Measurements from ENCODE around the gene TMEM181. TPM values are rescaled to one million over a fixed set of nuclear protein-coding genes. Genes with fewer than 3 reads are reported as not detected.

Gene TMEM181
- total RNA-seq, 1 experiment from 2014 or later = 18.7 TPM

- no peak overlapping the region for H3K4me3 ChIP-seq
- no peaks in the 10 kb centered on the region for H3K27me3 ChIP-seq (ENCODE audit: insufficient read depth, low read depth)
- ChIA-PET POLR2A (ENCODE audit: unreplicated experiment) (no interaction called here), CTCF (no interaction called here)
- no peak overlapping the region for H2AFZ ChIP-seq
- H3F3A ChIP-seq (ENCODE audit: insufficient read depth, low read depth) = peaks cover 7% of the 10 kb centered on the region; the same call in 1 of the 2 replicates
- TF ChIP-seq EZH2 (IDR thresholded peaks at IDR 0.05; ENCODE audit: low read depth) = no peak
- TF ChIP-seq CTCF (conservative IDR thresholded peaks at IDR 0.05) = no peak
- peaks cover 25% of the 10 kb centered on the region for H3K36me3 ChIP-seq (ENCODE audit: low read depth)
- intact Hi-C loops (cut with micrococcal nuclease; ENCODE audit: unreplicated experiment) = no loop called here
- no peaks in the 10 kb centered on the region for H3K9me2 ChIP-seq (ENCODE audit: insufficient read depth)
- no peaks in the 10 kb centered on the region for H3K9me3 ChIP-seq (ENCODE audit: insufficient read depth, low read depth)
- no peak overlapping the region for H3K4me2 ChIP-seq
- H3K79me2 ChIP-seq (ENCODE audit: low read depth) = no peaks in the 10 kb centered on the region
- H3K27ac ChIP-seq = no peak overlapping the region
- no TSS peak for BruUV-seq (replicated peaks)
- H4K20me1 ChIP-seq (ENCODE audit: insufficient read depth) = no peaks in the 10 kb centered on the region
- no peaks in the 10 kb centered on the region for H3K4me1 ChIP-seq (replicated peaks; ENCODE audit: insufficient read depth)
- no peak for DNase-seq
Observed at GRCh38 chr6:158586652-158587051, 26.8 kb downstream of the TMEM181 start.

- peaks cover 30% of the 10 kb centered on the region for H3K36me3 ChIP-seq (ENCODE audit: low read depth)
- POLR2A ChIA-PET (ENCODE audit: unreplicated experiment) = no interaction called here
- CTCF ChIA-PET = no interaction called here
Observed at GRCh38 chr6:158589366-158589765, 29.5 kb downstream of the TMEM181 start.

GRCh38 chr6:158591134-158591809, 31.4 kb downstream of the TMEM181 start:
- H3K27me3 ChIP-seq (ENCODE audit: insufficient read depth, low read depth) = no peaks in the 10 kb centered on the region
- no peaks in the 10 kb centered on the region for H3K79me2 ChIP-seq (ENCODE audit: low read depth)
- CTCF ChIA-PET = no interaction called here
- peaks cover 7% of the 10 kb centered on the region; the same call in 1 of the 2 replicates for H3F3A ChIP-seq (ENCODE audit: insufficient read depth, low read depth)
- H3K4me2 ChIP-seq = no peak overlapping the region
- DNase-seq = no peak
- H3K36me3 ChIP-seq (ENCODE audit: low read depth) = peaks cover 22% of the 10 kb centered on the region
- no TSS peak for BruUV-seq (replicated peaks)
- intact Hi-C loops (cut with micrococcal nuclease; ENCODE audit: unreplicated experiment) = no loop called here
- H2AFZ ChIP-seq = no peak overlapping the region
- H4K20me1 ChIP-seq (ENCODE audit: insufficient read depth) = no peaks in the 10 kb centered on the region
- H3K27ac ChIP-seq = no peak overlapping the region
- POLR2A ChIA-PET (ENCODE audit: unreplicated experiment) = no interaction called here
- H3K4me1 ChIP-seq (replicated peaks; ENCODE audit: insufficient read depth) = no peaks in the 10 kb centered on the region
- H3K9me3 ChIP-seq (ENCODE audit: insufficient read depth, low read depth) = no peaks in the 10 kb centered on the region
- no peaks in the 10 kb centered on the region for H3K9me2 ChIP-seq (ENCODE audit: insufficient read depth)
- H3K4me3 ChIP-seq = no peak overlapping the region
- no peak for TF ChIP-seq CTCF (conservative IDR thresholded peaks at IDR 0.05)
- no peak for TF ChIP-seq EZH2 (IDR thresholded peaks at IDR 0.05; ENCODE audit: low read depth)

More at GRCh38 chr6:158589366-158589765, 29.5 kb downstream of the TMEM181 start:
- no peaks in the 10 kb centered on the region for H4K20me1 ChIP-seq (ENCODE audit: insufficient read depth)
- H3F3A ChIP-seq (ENCODE audit: insufficient read depth, low read depth) = peaks cover 4% of the 10 kb centered on the region; the same call in 1 of the 2 replicates
- H3K79me2 ChIP-seq (ENCODE audit: low read depth) = no peaks in the 10 kb centered on the region
- no peak overlapping the region for H2AFZ ChIP-seq
- TF ChIP-seq EZH2 (IDR thresholded peaks at IDR 0.05; ENCODE audit: low read depth) (no peak), CTCF (conservative IDR thresholded peaks at IDR 0.05) (no peak)
- no peaks in the 10 kb centered on the region for H3K4me1 ChIP-seq (replicated peaks; ENCODE audit: insufficient read depth)
- no peaks in the 10 kb centered on the region for H3K9me2 ChIP-seq (ENCODE audit: insufficient read depth)
- H3K4me2 ChIP-seq = no peak overlapping the region
- no TSS peak for BruUV-seq (replicated peaks)
- no peaks in the 10 kb centered on the region for H3K27me3 ChIP-seq (ENCODE audit: insufficient read depth, low read depth)
- H3K9me3 ChIP-seq (ENCODE audit: insufficient read depth, low read depth) = no peaks in the 10 kb centered on the region
- H3K4me3 ChIP-seq = no peak overlapping the region
- DNase-seq = no peak
- intact Hi-C loops (cut with micrococcal nuclease; ENCODE audit: unreplicated experiment) = no loop called here
- no peak overlapping the region for H3K27ac ChIP-seq

All from PC-9 (cell line).